Natural killer cell (primary cell): ENCODE measurements around the gene ALG14. TPM values are rescaled to one million over a fixed set of nuclear protein-coding genes. Genes with fewer than 3 reads are reported as not detected.

Experiments used
- ATAC-seq, 3 donors: fragments of 150-1000 bp in 2 of 3; fragments of 200-7000 bp in 1 of 3; cut with Tn5 transposase; 1 replicate in 1 of 3; 2 replicates in 2 of 3; pipeline ENCODE4 v1.10.0; 2021; ENCODE audit warnings: mild to moderate bottlenecking in 2 of 3, moderate library complexity in 2 of 3
- DNase-seq, 2 donors: peaks; one replicate each; pipeline versions ENCODE4 v3.0.0 to v3.0.0-alpha.2; 2013 to 2021; ENCODE audit warnings: mixed read lengths in 1 of 2
- H3K27ac ChIP-seq: one replicate; pipeline ENCODE4 v1.5.1; 2013; ENCODE audit warnings: mild to moderate bottlenecking, low read length
- H3K27me3 ChIP-seq: one replicate; pipeline ENCODE4 v1.6.1; 2013; ENCODE audit warnings: low read length; ENCODE audit not compliant: control insufficient read depth, insufficient read depth
- H3K36me3 ChIP-seq: one replicate; pipeline ENCODE4 v1.6.1; 2013; ENCODE audit warnings: low read length; ENCODE audit not compliant: control insufficient read depth, insufficient read depth
- H3K4me1 ChIP-seq: one replicate; pipeline ENCODE4 v1.6.1; 2013; ENCODE audit warnings: low read length; ENCODE audit not compliant: control insufficient read depth, insufficient read depth
- H3K4me3 ChIP-seq: one replicate; pipeline ENCODE4 v1.5.1; 2013; ENCODE audit warnings: low read length
- H3K9me3 ChIP-seq: one replicate; pipeline ENCODE4 v1.6.1; 2013; ENCODE audit warnings: low read length; ENCODE audit not compliant: control insufficient read depth, insufficient read depth
- H3K27ac Mint-ChIP-seq, 2 donors: one replicate each; pipeline ENCODE4 v1.8.0; 2022; ENCODE audit warnings: mild to moderate bottlenecking in 2 of 2, mixed read lengths in 2 of 2, moderate library complexity in 1 of 2
- H3K27me3 Mint-ChIP-seq, 2 donors: one replicate each; pipeline ENCODE4 v1.8.0; 2022; ENCODE audit warnings: low read depth in 2 of 2, mixed read lengths in 2 of 2
- H3K36me3 Mint-ChIP-seq: one replicate; pipeline ENCODE4 v1.8.0; 2022; ENCODE audit warnings: mixed read lengths
- H3K4me1 Mint-ChIP-seq, 2 donors: one replicate each; pipeline ENCODE4 v1.8.0; 2022; ENCODE audit warnings: mixed read lengths in 2 of 2
- H3K4me3 Mint-ChIP-seq: one replicate; pipeline ENCODE4 v1.8.0; 2022; ENCODE audit warnings: mild to moderate bottlenecking, moderate library complexity, mixed read lengths
- H3K9me3 Mint-ChIP-seq, 2 donors: one replicate each; pipeline ENCODE4 v1.8.0; 2022; ENCODE audit warnings: mixed read lengths in 2 of 2
- WGBS: methylation state at CpG from one replicate; pipeline ENCODE4 v1.1.7; 2013; ENCODE audit warnings: missing lambda C conversion rate; ENCODE audit not compliant: insufficient coverage; 5-methylcytosine and 5-hydroxymethylcytosine counted together
- intact Hi-C: fragments of 100-400 bp; cut with micrococcal nuclease; formaldehyde crosslinking; loops from one replicate; pipeline ENCODE4 v1.14.2; 2022
- total RNA-seq, 4 donors: library from RNA; stranded (reverse); fragments of 120-200 nt in 1 of 4; gene quantifications; one replicate each; pipeline versions ENCODE4 v1.2.3 to v1.2.4, GENCODE V29; 2013 to 2022
- TF ChIP-seq, protein P1 (sequence below): fragments of 200-600 bp; IDR thresholded peaks from one replicate; pipeline ENCODE4 v1.8.0; 2022; ENCODE audit warnings: antibody characterized with exemption

ALG14 gene
- total RNA-seq, 3 donors from 2014 or later (not counting 1 experiment from before 2014, with no cell fraction given) = 0.48 to 2.3 (median 1.1) TPM

DNA sequence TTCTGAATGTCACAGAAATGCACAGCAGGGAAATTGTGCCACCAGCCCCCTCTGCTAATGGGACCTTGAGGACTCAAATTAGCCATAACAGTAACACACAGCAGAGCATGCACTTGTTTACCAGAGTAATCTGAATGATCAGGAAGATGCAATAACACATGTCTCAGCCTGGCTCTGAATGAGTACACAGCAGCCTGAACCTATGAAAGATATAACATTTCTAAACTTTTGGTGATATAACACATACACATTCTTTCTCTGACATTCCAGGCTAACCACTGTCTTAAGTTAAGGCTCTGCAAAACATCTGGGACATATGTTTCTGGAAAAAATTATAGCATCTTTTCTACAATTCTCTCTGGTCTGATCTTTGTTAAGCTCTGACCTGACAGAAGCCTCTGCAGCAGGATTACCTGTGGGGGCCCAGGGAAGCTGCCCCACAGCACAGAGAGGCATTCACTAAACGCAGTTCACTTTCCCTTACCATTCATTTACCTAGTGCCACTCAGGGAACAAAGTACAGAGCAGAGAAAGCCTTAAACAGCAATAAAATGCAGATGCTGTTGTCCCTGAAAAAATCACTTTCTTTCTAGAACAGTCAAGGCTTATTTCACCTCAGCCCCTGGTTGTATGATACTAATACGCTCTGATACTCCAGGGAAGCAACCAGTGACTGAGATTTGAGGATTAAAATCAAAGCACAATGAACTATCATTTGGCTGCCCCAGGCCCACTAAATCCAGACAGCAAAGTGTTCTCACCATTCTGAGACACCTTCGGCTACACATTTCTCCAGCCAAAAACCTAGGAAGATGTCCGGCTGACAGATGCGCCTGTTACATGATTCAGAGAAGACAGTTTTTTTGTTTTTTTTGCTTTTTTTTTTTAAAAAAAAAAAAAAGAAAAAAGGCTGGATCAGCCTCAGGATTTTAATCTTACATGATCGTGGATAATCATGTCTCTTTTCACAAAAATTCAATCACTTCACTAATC lies 91.9 kb downstream of the ALG14 start:
- intact Hi-C loops = no loop called here
- DNase-seq (no peak), ATAC-seq (no peak)
- Histone ChIP-seq H3K27ac (no peak overlapping the region), H3K27me3 (no peaks in the 10 kb centered on the region), H3K36me3 (no peaks in the 10 kb centered on the region), H3K9me3 (no peaks in the 10 kb centered on the region), H3K4me1 (no peaks in the 10 kb centered on the region), H3K4me3 (no peak overlapping the region)
- no peak overlapping the region for H3K4me3 Mint-ChIP-seq
- H3K4me1 Mint-ChIP-seq = no peaks in the 10 kb centered on the region
- no peak overlapping the region for H3K27ac Mint-ChIP-seq
- H3K9me3 Mint-ChIP-seq = no peaks in the 10 kb centered on the region
- H3K27me3 Mint-ChIP-seq = no peaks in the 10 kb centered on the region
- TF ChIP-seq, protein P1, sequence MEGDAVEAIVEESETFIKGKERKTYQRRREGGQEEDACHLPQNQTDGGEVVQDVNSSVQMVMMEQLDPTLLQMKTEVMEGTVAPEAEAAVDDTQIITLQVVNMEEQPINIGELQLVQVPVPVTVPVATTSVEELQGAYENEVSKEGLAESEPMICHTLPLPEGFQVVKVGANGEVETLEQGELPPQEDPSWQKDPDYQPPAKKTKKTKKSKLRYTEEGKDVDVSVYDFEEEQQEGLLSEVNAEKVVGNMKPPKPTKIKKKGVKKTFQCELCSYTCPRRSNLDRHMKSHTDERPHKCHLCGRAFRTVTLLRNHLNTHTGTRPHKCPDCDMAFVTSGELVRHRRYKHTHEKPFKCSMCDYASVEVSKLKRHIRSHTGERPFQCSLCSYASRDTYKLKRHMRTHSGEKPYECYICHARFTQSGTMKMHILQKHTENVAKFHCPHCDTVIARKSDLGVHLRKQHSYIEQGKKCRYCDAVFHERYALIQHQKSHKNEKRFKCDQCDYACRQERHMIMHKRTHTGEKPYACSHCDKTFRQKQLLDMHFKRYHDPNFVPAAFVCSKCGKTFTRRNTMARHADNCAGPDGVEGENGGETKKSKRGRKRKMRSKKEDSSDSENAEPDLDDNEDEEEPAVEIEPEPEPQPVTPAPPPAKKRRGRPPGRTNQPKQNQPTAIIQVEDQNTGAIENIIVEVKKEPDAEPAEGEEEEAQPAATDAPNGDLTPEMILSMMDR = no peak
- H3K36me3 Mint-ChIP-seq = no peaks in the 10 kb centered on the region
- 97% methylated on average over 5 of the region's 6 CpGs for WGBS

DNA sequence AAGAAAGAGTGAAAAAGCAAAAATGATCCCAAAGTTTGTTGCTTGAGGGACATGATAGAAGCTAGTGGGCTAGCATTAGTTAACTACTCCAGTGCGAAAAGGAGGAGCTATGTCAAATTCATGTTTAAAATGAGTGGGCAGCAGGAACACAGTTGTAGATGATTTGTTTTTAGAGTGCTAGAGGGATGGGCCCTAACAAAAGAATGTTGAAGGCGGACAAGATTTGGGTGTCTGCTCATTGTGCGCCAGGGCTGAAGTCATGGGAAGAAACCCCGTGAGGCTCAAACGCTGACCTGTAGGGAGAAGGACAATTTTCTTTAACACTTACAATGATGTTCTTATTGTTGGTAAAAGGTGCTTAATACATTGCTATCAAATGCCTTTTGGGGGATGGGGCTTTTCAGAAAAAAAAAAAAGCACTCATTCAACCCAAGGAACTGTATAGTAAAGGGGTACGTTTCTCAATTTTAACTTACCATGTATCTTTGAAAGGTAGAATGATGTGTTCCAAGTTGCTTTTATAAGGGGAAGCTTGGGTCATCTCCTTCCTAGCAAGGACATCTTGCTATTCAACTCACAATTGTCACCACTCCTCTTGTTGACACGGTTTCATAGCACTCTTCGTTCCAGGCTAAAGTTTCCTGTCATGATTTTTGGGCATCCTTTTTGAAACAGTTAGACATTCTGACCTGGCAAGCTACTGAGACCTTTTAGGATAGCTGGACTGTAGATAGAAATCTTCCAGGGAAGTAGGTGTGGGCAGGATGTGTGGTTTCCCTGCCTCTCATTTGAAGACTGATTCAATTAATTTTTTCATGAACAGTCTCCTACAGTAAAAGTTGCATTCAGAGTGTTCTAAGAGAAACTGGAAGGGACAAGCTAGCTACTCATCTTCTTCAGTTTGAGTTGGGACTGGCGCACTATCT lies 92.8 kb downstream of the ALG14 start:
- no peaks in the 10 kb centered on the region for H3K36me3 ChIP-seq
- intact Hi-C loops = no loop called here
- Mint-ChIP-seq H3K4me3 (no peak overlapping the region), H3K27ac (no peak overlapping the region), H3K4me1 (no peaks in the 10 kb centered on the region), H3K36me3 (no peaks in the 10 kb centered on the region), H3K27me3 (no peaks in the 10 kb centered on the region), H3K9me3 (no peaks in the 10 kb centered on the region)
- TF ChIP-seq, protein P1 = no peak
- no peaks in the 10 kb centered on the region for H3K27me3 ChIP-seq
- ATAC-seq (no peak), DNase-seq (no peak)
- no peak overlapping the region for H3K4me3 ChIP-seq
- no peaks in the 10 kb centered on the region for H3K4me1 ChIP-seq
- H3K27ac ChIP-seq = no peak overlapping the region
- H3K9me3 ChIP-seq = no peaks in the 10 kb centered on the region
- WGBS = 75% methylated on average over 6 of the region's 9 CpGs

DNA sequence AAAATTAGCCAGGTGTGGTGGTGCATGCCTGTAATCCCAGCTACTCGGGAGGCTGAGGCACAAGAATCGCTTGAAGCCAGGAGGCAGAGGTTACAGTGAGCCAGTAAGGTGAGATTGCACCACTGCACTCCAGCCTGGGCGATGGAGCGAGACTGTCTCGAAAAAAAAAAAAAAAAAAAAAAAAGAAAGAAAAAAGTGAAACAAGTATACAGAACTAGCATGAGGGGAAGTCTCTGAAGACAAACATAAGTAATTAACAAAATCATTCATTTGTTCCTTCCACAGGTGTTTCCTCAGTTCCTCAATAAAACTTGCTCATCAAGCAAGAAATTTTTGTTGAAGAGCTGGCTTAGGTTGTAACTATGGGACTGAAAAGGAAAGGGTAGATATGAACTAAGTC lies 93.6 kb downstream of the ALG14 start:
- Mint-ChIP-seq H3K27me3 (no peaks in the 10 kb centered on the region), H3K27ac (no peak overlapping the region), H3K4me3 (no peak overlapping the region), H3K9me3 (no peaks in the 10 kb centered on the region), H3K4me1 (no peaks in the 10 kb centered on the region), H3K36me3 (no peaks in the 10 kb centered on the region)
- H3K4me3 ChIP-seq = no peak overlapping the region
- no peak overlapping the region for H3K27ac ChIP-seq
- TF ChIP-seq, protein P1 = no peak
- intact Hi-C loops = no loop called here
- H3K36me3 ChIP-seq = no peaks in the 10 kb centered on the region
- H3K27me3 ChIP-seq = no peaks in the 10 kb centered on the region
- H3K9me3 ChIP-seq = no peaks in the 10 kb centered on the region
- DNase-seq (no peak), ATAC-seq (no peak)
- H3K4me1 ChIP-seq = no peaks in the 10 kb centered on the region
- 86% methylated on average over 5 of the region's 5 CpGs for WGBS
